IPS-20b (cell line): ENCODE data around the gene NLRC5.

Experiments used
- H3K27ac ChIP-seq: one replicate; pipeline ENCODE4 v1.5.1; 2013; ENCODE audit warnings: low read length
- H3K27me3 ChIP-seq: 2 replicates; pipeline ENCODE4 v1.6.1; 2013; ENCODE audit warnings: mild to moderate bottlenecking, low read length, inconsistent platforms; ENCODE audit not compliant: insufficient read depth
- H3K36me3 ChIP-seq: 2 replicates; pipeline ENCODE4 v1.6.1; 2013; ENCODE audit warnings: low read depth, mild to moderate bottlenecking, inconsistent platforms, low read length, moderate library complexity; ENCODE audit not compliant: insufficient read depth
- H3K4me1 ChIP-seq: 2 replicates; pipeline ENCODE4 v1.6.1; 2013; ENCODE audit warnings: mild to moderate bottlenecking, control low read depth, inconsistent platforms, low read length, moderate library complexity; ENCODE audit not compliant: insufficient read depth
- H3K4me3 ChIP-seq: 2 replicates; pipeline ENCODE4 v1.5.1; 2013; ENCODE audit warnings: mild to moderate bottlenecking, low read length, inconsistent platforms
- H3K9ac ChIP-seq: 2 replicates; pipeline ENCODE4 v1.6.1; 2013; ENCODE audit warnings: low read depth, mild to moderate bottlenecking, inconsistent platforms, low read length, moderate library complexity
- H3K9me3 ChIP-seq: 2 replicates; pipeline ENCODE4 v1.6.1; 2013; ENCODE audit warnings: mild to moderate bottlenecking, low read depth, low read length, inconsistent platforms; ENCODE audit not compliant: insufficient read depth

Gene NLRC5

DNA sequence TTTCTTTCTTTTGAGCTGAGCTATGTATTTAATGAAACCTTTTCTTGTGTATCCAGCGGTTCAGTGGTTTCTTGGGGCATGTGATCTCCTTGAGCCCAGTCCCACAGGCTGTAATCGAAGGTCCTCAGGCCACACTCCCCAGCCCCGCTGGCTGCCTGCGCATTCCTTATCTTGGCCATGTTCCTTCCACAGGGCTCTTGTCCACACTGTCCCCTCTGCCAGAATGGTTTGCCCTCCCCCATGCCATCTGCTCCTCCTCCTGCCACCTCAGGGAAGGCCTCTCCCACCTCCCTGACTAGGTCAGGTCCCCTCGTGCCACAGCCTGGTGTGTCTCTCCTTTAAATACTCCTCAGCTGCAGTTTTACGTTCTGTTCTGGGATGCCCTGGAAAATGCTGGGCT, 12.1 kb upstream of the NLRC5 start:
- Histone ChIP-seq H3K27ac (no peak overlapping the region), H3K9ac (no peak overlapping the region), H3K4me3 (no peak overlapping the region), H3K36me3 (no peaks in the 10 kb centered on the region), H3K4me1 (no peaks in the 10 kb centered on the region), H3K9me3 (no peaks in the 10 kb centered on the region), H3K27me3 (no peaks in the 10 kb centered on the region)

DNA sequence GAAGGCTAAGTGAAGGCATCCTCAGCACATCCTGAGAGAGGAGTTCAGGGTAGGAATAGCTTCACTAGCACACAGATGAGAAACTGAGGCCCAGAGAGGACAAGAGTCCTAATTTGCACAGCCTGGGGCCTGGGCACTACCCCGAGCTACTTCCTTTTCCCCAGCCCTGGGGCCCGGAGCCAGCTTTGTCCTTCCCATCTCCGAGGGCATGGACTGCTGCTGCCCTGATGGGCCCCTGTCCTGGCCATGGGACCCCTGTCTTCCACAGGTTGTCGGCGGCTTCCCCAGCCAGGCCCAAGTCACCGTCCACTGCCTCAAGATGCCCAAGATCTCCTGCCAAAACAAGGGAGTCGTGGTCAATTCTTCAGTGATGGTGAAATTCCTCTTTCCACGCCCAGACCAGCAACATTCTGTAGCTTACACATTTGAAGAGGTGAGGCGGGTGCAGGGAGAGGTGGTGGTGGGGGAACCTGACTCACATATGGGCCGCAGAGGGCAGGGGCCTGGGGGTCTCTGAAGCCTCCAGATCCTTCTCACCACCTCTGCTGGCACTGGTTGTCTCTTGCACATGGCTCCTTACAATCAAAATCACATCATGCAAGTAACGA, 11.4 kb upstream of the NLRC5 start:
- Histone ChIP-seq H3K9ac (no peak overlapping the region), H3K4me3 (no peak overlapping the region)

DNA sequence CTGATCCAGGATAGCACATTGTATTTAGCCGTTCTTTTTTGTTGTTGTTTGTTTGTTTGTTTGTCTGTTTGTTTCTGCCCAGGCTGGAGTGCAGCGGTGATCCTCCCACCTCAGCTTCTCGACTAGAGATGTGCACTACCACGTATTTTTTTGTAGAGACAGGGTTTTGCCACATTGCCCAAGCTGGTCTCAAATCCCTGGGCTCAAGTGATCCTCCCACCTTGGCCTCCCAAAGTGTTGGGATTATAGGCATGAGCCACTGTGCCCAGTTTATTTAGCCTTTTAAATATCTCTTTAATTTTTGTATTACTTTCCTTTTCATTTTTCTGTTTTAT, 9.2 kb upstream of the NLRC5 start:
- H3K4me3 ChIP-seq = no peak overlapping the region
- H3K36me3 ChIP-seq = no peaks in the 10 kb centered on the region
- H3K4me1 ChIP-seq = no peaks in the 10 kb centered on the region
- no peak overlapping the region for H3K27ac ChIP-seq
- H3K9me3 ChIP-seq = no peaks in the 10 kb centered on the region
- H3K27me3 ChIP-seq = no peaks in the 10 kb centered on the region
- H3K9ac ChIP-seq = no peak overlapping the region

More for the DNA sequence above, 11.4 kb upstream of the NLRC5 start:
- Histone ChIP-seq H3K36me3 (no peaks in the 10 kb centered on the region), H3K27ac (no peak overlapping the region), H3K9me3 (no peaks in the 10 kb centered on the region), H3K27me3 (no peaks in the 10 kb centered on the region), H3K4me1 (no peaks in the 10 kb centered on the region)

DNA sequence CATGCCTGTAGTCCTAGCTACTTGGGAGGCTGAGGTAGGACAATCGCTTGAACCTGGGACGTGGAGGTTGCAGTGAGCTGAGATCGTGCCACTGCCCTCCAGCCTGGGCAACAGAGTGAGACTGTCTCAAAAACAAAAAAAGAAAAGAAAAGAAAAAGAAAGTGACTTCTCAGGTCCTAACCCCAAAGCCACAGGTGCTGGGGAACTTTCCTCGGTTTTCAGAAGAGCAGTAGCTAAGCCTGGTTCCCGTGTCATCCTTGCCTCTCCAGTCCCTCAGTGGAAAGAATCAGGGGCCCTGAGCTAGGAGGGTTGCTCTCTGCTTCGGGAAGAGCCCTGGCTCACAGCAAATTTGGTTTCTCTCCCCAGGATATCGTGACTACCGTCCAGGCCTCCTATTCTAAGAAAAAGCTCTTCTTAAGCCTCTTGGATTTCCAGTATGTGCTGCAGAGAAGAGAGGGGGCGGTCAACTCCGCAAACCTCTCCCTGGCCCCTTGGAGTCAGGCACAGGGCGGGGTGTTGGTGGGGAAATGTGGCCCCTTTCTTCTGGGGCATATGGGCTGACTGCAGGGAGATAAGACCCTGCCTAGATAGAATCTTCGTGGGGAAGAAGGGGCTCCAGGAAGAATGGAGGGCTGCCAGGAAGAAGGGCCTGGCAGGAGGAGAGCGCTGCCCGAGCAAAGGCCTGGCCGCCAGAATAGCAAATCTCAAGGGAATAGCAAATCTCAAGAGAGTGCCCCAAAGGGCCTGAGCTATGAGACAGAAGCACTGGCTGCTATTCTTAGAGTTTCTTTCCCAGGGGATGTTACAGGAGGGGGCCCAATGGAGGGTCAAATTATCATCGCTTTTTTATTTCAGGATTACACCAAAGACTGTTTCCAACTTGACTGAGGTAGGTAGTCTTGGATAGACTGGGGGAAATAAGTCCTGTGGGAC, 8.3 kb upstream of the NLRC5 start:
- H3K9me3 ChIP-seq = no peaks in the 10 kb centered on the region
- no peaks in the 10 kb centered on the region for H3K36me3 ChIP-seq
- no peak overlapping the region for H3K9ac ChIP-seq
- H3K4me1 ChIP-seq = no peaks in the 10 kb centered on the region
- no peak overlapping the region for H3K4me3 ChIP-seq
- no peaks in the 10 kb centered on the region for H3K27me3 ChIP-seq
- H3K27ac ChIP-seq = no peak overlapping the region

DNA sequence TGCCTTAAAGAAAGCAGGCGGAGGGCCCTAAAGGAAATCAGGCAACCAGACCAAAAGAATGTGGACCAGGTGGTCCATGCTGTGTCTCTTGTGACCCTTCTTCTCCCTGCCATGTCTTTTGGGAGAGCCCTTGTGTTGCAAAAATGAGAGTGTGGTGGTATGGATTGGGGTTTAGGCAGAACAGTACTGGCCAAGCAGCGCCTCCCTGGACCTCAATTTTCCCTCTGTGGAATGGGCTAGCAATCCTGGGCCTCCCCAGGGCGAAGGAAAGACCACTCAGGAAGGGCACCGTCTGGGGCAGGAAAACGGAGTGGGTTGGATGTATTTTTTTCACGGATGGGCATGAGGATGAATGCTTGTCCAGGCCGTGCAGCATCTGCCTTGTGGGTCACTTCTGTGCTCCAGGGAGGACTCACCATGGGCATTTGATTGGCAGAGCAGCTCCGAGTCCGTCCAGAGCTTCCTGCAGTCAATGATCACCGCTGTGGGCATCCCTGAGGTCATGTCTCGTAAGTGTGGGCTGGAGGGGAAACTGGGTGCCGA, 7.6 kb upstream of the NLRC5 start:
- Histone ChIP-seq H3K9ac (no peak overlapping the region), H3K4me3 (no peak overlapping the region), H3K27me3 (no peaks in the 10 kb centered on the region), H3K27ac (no peak overlapping the region), H3K36me3 (no peaks in the 10 kb centered on the region), H3K9me3 (no peaks in the 10 kb centered on the region), H3K4me1 (no peaks in the 10 kb centered on the region)

DNA sequence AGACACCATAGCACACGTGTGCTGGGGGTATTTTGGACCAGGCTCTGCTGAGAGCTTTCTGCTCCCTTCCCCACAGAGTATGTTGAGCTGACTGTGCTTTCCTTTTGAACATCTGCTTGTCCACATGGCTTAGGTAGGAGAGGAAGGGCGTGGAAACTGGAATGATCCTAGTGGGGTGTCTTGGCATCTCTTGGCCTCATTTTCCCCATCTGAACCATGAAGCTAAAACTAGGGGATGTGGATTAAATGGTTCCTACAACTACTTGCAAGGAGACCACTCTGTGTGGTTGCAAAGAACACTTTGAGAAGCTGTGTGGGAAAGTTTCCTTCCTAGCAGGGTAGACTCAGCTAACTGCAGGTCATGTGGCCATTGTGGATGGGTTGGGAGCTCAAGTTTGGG, 6.7 kb upstream of the NLRC5 start:
- H3K27me3 ChIP-seq = peaks cover 4% of the 10 kb centered on the region
- H3K27ac ChIP-seq = no peak overlapping the region
- H3K9me3 ChIP-seq = no peaks in the 10 kb centered on the region
- no peaks in the 10 kb centered on the region for H3K4me1 ChIP-seq
- H3K4me3 ChIP-seq = no peak overlapping the region
- H3K36me3 ChIP-seq = no peaks in the 10 kb centered on the region
- H3K9ac ChIP-seq = no peak overlapping the region

DNA sequence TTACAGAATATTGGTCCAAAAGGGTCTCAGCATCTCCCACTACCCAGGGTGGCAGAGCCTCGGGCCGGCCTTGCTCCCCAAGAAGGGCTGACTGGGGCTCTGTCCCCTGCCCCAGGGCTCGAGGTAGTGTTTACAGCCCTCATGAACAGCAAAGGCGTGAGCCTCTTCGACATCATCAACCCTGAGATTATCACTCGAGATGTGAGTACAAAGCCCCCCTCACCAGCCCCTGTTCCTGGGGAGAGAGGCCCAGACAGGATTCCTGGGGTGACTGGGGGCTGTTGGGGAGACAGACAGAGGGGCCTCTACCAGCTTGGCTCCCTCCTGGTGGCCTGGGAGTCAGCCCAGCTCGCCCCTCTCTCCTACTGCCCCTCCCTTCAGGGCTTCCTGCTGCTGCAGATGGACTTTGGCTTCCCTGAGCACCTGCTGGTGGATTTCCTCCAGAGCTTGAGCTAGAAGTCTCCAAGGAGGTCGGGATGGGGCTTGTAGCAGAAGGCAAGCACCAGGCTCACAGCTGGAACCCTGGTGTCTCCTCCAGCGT, 6.1 kb upstream of the NLRC5 start:
- H3K4me3 ChIP-seq = no peak overlapping the region
- H3K9ac ChIP-seq = no peak overlapping the region
- no peak overlapping the region for H3K27ac ChIP-seq
- H3K4me1 ChIP-seq = no peaks in the 10 kb centered on the region
- H3K9me3 ChIP-seq = no peaks in the 10 kb centered on the region
- H3K27me3 ChIP-seq = peaks cover 10% of the 10 kb centered on the region
- H3K36me3 ChIP-seq = no peaks in the 10 kb centered on the region

DNA sequence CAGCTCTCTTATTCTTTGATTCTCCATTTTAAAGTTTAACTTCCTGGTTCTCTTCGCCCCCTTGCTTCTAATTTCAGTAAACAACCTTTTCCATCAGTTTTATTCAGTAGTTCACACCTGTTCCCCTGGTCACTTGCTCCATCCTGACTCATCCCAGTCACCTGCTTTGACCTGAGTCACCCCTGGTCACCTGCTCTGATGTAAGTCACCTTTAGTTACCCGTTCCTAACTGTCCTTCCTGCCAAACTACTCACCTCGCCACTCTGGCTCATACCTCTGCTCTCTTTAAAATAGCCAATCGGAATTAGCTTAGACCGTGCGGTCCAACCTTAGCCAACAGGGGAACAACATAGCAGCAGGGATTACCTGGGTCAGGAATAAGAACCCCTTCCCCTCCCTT, 4.7 kb upstream of the NLRC5 start:
- Histone ChIP-seq H3K27ac (no peak overlapping the region), H3K4me3 (no peak overlapping the region), H3K4me1 (no peaks in the 10 kb centered on the region), H3K36me3 (no peaks in the 10 kb centered on the region), H3K9me3 (no peaks in the 10 kb centered on the region), H3K27me3 (peaks cover 24% of the 10 kb centered on the region), H3K9ac (no peak overlapping the region)

DNA sequence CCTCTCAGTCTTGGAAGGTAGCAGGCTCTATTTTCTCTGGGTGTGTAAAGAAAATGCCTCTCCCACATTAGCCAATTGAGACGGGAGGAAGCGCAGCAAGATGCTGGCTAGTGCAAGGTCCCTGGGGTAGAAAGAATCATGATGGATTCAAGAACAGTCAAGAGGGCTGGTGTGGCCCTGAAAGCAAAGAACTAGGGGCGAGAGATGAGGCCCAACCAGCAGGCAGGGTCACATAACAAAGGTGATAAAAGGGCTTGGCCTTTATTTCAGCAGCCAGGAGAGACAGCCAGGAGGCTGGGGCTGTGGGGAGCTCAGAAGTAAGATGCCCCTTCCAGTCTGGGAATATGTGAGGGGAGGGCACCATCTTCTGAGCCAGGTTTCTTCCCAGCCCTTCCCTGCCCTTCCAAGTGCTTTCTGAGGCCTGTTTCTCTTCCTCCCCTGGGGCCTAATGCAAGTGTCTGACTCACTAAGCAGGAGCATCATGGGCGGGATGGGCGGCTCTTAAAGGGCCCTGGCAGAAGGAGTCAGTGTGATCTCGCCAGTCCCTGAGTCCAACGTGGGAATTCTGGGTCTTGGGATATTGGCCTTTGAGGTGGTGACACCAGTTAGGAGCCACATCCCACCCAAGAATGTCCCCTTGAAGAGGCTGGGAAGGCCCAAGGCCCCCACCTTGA, 3.9 kb upstream of the NLRC5 start:
- Histone ChIP-seq H3K27me3 (peaks cover 32% of the 10 kb centered on the region), H3K4me3 (no peak overlapping the region), H3K27ac (no peak overlapping the region), H3K4me1 (no peaks in the 10 kb centered on the region), H3K36me3 (no peaks in the 10 kb centered on the region), H3K9ac (no peak overlapping the region), H3K9me3 (no peaks in the 10 kb centered on the region)

DNA sequence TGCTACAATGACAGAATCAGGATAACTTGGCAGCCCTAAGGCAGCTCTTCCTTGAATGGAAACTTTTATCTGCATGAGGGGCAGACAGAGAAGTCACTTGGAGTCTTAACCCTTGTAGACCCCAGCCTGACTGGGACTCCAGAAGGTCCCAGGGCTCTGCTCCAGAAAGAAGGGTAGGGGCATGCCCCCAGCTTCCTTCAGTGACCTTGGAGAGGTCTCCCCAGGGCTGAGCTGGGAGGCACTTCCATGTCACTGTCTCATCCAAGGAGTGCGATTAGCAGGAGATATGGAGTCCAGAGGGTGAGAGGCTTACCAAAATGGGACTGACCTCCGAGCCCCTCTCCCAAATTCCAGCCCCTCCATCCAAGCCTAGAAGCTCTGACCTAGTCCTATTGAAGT, 3.4 kb upstream of the NLRC5 start:
- Histone ChIP-seq H3K27ac (no peak overlapping the region), H3K4me3 (no peak overlapping the region), H3K36me3 (no peaks in the 10 kb centered on the region), H3K27me3 (peaks cover 37% of the 10 kb centered on the region), H3K4me1 (no peaks in the 10 kb centered on the region), H3K9ac (no peak overlapping the region), H3K9me3 (no peaks in the 10 kb centered on the region)

DNA sequence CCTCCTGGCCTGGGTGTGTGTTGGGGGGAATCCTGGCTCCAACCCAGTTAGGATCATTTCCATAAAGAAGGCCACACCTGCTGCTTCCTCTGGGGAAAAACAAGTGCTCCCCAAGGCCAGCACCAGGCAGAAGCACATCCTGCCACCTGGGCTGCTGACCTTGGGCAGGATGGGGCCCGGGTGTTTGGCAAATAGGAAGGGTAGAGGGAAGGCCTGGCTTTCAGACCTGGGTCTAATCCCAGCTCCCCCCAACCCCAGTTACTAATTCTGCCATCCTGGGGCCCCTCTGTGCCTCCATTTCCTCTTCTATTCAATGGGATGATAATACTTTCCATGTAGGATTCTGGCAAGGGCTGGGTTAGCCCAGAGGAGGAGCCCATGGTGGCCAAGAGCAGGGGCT, 3.0 kb upstream of the NLRC5 start:
- Histone ChIP-seq H3K4me3 (no peak overlapping the region), H3K36me3 (no peaks in the 10 kb centered on the region), H3K9ac (no peak overlapping the region), H3K27me3 (peaks cover 40% of the 10 kb centered on the region), H3K9me3 (no peaks in the 10 kb centered on the region), H3K4me1 (no peaks in the 10 kb centered on the region), H3K27ac (no peak overlapping the region)
